GM18951 (cell line): Measurements from ENCODE around the gene PDK2.
A peak's percentile ranks its signal among the peaks of the same experiment; 100 is the strongest.

Experiments
- POLR2A ChIP-seq: IDR thresholded peaks from 4 replicates; pipeline ENCODE4 v1.6.1; 2011; ENCODE audit warnings: mild to moderate bottlenecking; ENCODE audit not compliant: insufficient read length, insufficient read depth; ENCODE audit errors: extremely low read depth
- in situ Hi-C: fragments of 300-500 bp; cut with MboI; formaldehyde crosslinking; loops from one replicate; pipeline ENCODE4 v1.12.0; 2022; ENCODE audit warnings: low sequenced_read_pairs, mixed read lengths, inconsistent platforms; ENCODE audit not compliant: unreplicated experiment

PDK2 gene

GRCh38 chr17:50146927-50147665, 51.9 kb downstream of the PDK2 start:
- peak; percentile 9 for TF ChIP-seq POLR2A
- in situ Hi-C loops, result no loop called here

GRCh38 chr17:50147841-50148225, 52.7 kb downstream of the PDK2 start:
- in situ Hi-C loops, result no loop called here
- no peak for TF ChIP-seq POLR2A

GRCh38 chr17:50148226-50149090, 53.3 kb downstream of the PDK2 start:
- in situ Hi-C loops, result no loop called here
- peak; percentile 45 for TF ChIP-seq POLR2A

GRCh38 chr17:50149091-50149416, 53.9 kb downstream of the PDK2 start:
- TF ChIP-seq POLR2A, result peak; percentile 17
- in situ Hi-C loops, result no loop called here

GRCh38 chr17:50149417-50150353, 54.5 kb downstream of the PDK2 start:
- TF ChIP-seq POLR2A, result peak; percentile 46
- in situ Hi-C loops, result no loop called here

- no peak for TF ChIP-seq POLR2A
- in situ Hi-C loops, result no loop called here
These were observed 55.3 kb downstream of the PDK2 start, which contains the start of gene PPP1R9B for GRCh38 chr17:50150354-50151040. PPP1R9B (minus strand) TSS chr17:50150677; CDS start chr17:50150513, 164 bp downstream.

- TF ChIP-seq POLR2A, result peak; percentile 58
- in situ Hi-C loops, result no loop called here
These were observed 56.1 kb downstream of the PDK2 start for GRCh38 chr17:50151041-50151936.

- TF ChIP-seq POLR2A, result peak; percentile 41
- in situ Hi-C loops, result no loop called here
These were observed 56.9 kb downstream of the PDK2 start for GRCh38 chr17:50151937-50152547.

GRCh38 chr17:50152736-50153135, 57.6 kb downstream of the PDK2 start:
- no peak for TF ChIP-seq POLR2A
- in situ Hi-C loops, result no loop called here

- TF ChIP-seq POLR2A, result no peak
These were observed 58.8 kb downstream of the PDK2 start for GRCh38 chr17:50153650-50154575.

GRCh38 chr17:50154604-50155003, 59.5 kb downstream of the PDK2 start:
- TF ChIP-seq POLR2A, result no peak
- in situ Hi-C loops, result no loop called here

More at GRCh38 chr17:50153650-50154575, 58.8 kb downstream of the PDK2 start:
- in situ Hi-C loops, result no loop called here
